ENCODE data around the gene BAK1.
"Not testable (repeated sequence)": the region's sequence is repeated elsewhere in the genome, so short reads cannot be mapped to it uniquely, and the experiment has no call there.

Gene BAK1

DNA sequence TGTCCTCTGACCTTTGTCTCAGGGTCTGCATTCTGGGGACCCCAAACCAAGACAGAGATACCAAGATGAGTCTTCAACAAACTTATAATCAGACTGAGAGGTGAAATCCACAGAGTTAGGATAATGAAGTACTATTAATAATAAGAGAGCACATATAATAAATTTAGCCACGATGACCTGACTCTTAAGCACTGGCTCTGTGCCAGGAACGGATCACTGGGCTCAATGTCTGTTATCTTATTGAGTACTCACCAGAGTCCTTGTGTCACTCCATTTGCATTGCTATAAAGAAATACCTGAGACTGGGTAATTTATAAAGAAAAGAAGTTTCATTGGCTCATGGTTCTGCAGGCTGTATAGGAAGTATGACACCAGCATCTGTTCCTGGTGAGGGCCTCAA is 22.1 kb upstream of the BAK1 start:
- Histone ChIP-seq H3K4me3 (replicated peaks; ENCODE audit: insufficient read depth, low read length) (no peak overlapping the region), H3K27me3 (ENCODE audit: insufficient read depth, poor library complexity, severe bottlenecking) (no peaks in the 10 kb centered on the region), H3K27ac (replicated peaks) (no peak overlapping the region)
- TF ChIP-seq SPI1 (IDR thresholded peaks at IDR 0.05; ENCODE audit: borderline replicate concordance, low read depth) (no peak), POLR2AphosphoS5 (IDR thresholded peaks at IDR 0.05; ENCODE audit: low read depth) (no peak), GABPA (IDR thresholded peaks at IDR 0.05; ENCODE audit: low read depth) (no peak)
- no peak for DNase-seq (ENCODE audit: low read depth in 1 of 2, low spot score in 1 of 2)

DNA sequence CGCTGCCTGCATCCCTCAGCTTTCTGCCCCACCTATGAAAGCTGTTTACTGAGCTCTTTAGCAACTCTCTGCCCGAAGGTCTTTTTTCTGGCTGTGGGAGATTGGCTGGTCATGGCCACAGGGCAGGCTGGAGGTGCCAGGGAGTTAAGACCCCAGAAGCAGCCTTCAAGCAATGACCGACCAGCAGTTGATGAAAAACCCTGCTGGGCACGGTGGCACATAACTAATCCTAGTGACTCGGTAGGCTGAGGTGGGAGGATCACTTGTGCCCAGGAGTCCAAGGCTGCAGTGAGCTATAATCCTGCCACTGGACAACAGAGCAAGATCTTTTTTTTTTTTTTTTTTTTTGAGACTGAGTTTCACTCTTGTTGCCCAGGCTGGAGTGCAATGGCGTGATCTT is 20.7 kb upstream of the BAK1 start:
- TF ChIP-seq SPI1 (IDR thresholded peaks at IDR 0.05; ENCODE audit: borderline replicate concordance, low read depth): no peak
- TF ChIP-seq GABPA (IDR thresholded peaks at IDR 0.05; ENCODE audit: low read depth): no peak
- TF ChIP-seq, protein P1, sequence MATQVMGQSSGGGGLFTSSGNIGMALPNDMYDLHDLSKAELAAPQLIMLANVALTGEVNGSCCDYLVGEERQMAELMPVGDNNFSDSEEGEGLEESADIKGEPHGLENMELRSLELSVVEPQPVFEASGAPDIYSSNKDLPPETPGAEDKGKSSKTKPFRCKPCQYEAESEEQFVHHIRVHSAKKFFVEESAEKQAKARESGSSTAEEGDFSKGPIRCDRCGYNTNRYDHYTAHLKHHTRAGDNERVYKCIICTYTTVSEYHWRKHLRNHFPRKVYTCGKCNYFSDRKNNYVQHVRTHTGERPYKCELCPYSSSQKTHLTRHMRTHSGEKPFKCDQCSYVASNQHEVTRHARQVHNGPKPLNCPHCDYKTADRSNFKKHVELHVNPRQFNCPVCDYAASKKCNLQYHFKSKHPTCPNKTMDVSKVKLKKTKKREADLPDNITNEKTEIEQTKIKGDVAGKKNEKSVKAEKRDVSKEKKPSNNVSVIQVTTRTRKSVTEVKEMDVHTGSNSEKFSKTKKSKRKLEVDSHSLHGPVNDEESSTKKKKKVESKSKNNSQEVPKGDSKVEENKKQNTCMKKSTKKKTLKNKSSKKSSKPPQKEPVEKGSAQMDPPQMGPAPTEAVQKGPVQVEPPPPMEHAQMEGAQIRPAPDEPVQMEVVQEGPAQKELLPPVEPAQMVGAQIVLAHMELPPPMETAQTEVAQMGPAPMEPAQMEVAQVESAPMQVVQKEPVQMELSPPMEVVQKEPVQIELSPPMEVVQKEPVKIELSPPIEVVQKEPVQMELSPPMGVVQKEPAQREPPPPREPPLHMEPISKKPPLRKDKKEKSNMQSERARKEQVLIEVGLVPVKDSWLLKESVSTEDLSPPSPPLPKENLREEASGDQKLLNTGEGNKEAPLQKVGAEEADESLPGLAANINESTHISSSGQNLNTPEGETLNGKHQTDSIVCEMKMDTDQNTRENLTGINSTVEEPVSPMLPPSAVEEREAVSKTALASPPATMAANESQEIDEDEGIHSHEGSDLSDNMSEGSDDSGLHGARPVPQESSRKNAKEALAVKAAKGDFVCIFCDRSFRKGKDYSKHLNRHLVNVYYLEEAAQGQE (IDR thresholded peaks at IDR 0.05; ENCODE audit: insufficient replicate concordance, low read depth): no peak
- no peak for TF ChIP-seq POLR2AphosphoS5 (IDR thresholded peaks at IDR 0.05; ENCODE audit: low read depth)
- TF ChIP-seq, protein P2, sequence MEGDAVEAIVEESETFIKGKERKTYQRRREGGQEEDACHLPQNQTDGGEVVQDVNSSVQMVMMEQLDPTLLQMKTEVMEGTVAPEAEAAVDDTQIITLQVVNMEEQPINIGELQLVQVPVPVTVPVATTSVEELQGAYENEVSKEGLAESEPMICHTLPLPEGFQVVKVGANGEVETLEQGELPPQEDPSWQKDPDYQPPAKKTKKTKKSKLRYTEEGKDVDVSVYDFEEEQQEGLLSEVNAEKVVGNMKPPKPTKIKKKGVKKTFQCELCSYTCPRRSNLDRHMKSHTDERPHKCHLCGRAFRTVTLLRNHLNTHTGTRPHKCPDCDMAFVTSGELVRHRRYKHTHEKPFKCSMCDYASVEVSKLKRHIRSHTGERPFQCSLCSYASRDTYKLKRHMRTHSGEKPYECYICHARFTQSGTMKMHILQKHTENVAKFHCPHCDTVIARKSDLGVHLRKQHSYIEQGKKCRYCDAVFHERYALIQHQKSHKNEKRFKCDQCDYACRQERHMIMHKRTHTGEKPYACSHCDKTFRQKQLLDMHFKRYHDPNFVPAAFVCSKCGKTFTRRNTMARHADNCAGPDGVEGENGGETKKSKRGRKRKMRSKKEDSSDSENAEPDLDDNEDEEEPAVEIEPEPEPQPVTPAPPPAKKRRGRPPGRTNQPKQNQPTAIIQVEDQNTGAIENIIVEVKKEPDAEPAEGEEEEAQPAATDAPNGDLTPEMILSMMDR (IDR thresholded peaks at IDR 0.05; ENCODE audit: insufficient read depth, low read length): no peak
- H3K4me3 ChIP-seq (replicated peaks; ENCODE audit: insufficient read depth, low read length): no peak overlapping the region
- H3K27ac ChIP-seq (replicated peaks): no peak overlapping the region
- no peak for DNase-seq (ENCODE audit: low read depth in 1 of 2, low spot score in 1 of 2)
- no peaks in the 10 kb centered on the region for H3K27me3 ChIP-seq (ENCODE audit: insufficient read depth, poor library complexity, severe bottlenecking)

DNA sequence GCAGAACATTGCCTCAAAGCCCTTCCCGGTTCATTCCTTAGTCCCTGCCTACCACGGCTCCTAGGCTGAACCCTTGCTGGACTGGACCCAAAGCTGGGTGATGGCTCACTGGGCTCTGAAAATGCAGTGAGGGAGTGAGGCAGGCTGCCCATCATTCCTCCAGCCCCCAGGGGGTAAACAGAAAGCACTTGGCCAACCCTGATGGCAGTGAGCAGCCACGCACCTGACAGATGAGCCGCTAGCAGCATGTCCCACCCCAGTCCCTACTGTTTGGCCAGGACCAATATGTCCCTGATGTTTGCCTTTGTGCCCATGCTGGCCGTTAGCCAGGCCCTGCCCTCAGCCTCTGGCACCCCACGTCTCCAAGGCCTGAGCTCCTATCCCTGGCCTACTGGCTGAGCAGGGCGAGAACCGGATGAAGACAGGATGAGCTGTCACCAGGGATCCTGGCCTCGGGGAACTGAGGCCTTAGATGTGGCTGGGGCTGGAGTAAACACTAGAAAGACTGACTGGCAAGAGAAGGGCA is 19.4 kb upstream of the BAK1 start:
- no peak overlapping the region for H3K4me3 ChIP-seq (replicated peaks; ENCODE audit: insufficient read depth, low read length)
- TF ChIP-seq, protein P1 (IDR thresholded peaks at IDR 0.05; ENCODE audit: insufficient replicate concordance, low read depth): no peak
- TF ChIP-seq, protein P2 (IDR thresholded peaks at IDR 0.05; ENCODE audit: insufficient read depth, low read length): no peak
- TF ChIP-seq GABPA (IDR thresholded peaks at IDR 0.05; ENCODE audit: low read depth): no peak
- no peak for TF ChIP-seq POLR2AphosphoS5 (IDR thresholded peaks at IDR 0.05; ENCODE audit: low read depth)
- TF ChIP-seq SPI1 (IDR thresholded peaks at IDR 0.05; ENCODE audit: borderline replicate concordance, low read depth): no peak
- no peaks in the 10 kb centered on the region for H3K27me3 ChIP-seq (ENCODE audit: insufficient read depth, poor library complexity, severe bottlenecking)
- DNase-seq (ENCODE audit: low read depth in 1 of 2, low spot score in 1 of 2): no peak
- H3K27ac ChIP-seq (replicated peaks): no peak overlapping the region

DNA sequence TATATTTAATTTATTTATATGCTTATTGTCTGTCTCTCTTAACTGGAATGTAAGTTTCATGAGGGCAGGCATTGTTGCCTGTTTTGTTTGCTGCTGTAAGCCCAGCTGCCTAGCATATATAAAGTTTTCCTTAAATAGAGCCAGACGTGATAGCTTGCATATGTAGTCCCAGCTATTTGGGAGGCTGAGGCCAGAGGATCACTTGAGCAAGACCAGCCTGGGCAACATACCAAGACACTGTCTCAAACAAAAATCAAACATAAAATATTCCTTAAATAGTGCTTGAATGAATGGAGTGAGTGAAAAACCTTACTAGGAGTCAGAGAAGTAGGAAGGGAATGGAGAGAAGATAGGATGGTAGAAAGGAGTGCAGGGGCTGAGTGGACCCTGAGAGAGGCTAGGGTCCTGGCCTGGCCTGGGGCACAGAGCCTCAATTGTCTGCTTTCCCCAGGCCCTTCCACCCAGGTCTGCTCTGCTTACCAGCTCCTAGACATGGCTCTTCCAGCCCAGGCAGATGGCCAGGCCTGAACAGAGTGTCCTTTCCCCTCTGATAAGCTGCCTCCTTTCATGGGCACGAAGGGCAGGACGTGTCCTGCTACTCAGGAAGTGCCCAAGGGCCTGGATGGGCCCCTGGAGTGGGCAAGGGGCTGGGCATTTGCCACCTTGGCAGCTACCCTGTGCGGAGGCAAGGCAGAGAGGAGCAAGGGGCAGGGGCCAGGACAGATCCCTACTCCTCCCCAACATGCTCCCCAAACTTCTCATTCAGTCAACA is 17.7 kb upstream of the BAK1 start:
- Histone ChIP-seq H3K27me3 (ENCODE audit: insufficient read depth, poor library complexity, severe bottlenecking) (peaks cover 4% of the 10 kb centered on the region), H3K4me3 (replicated peaks; ENCODE audit: insufficient read depth, low read length) (no peak overlapping the region), H3K27ac (replicated peaks) (no peak overlapping the region)
- TF ChIP-seq SPI1 (IDR thresholded peaks at IDR 0.05; ENCODE audit: borderline replicate concordance, low read depth): no peak
- TF ChIP-seq POLR2AphosphoS5 (IDR thresholded peaks at IDR 0.05; ENCODE audit: low read depth): no peak
- TF ChIP-seq, protein P1 (IDR thresholded peaks at IDR 0.05; ENCODE audit: insufficient replicate concordance, low read depth): no peak
- no peak for DNase-seq (ENCODE audit: low read depth in 1 of 2, low spot score in 1 of 2)

DNA sequence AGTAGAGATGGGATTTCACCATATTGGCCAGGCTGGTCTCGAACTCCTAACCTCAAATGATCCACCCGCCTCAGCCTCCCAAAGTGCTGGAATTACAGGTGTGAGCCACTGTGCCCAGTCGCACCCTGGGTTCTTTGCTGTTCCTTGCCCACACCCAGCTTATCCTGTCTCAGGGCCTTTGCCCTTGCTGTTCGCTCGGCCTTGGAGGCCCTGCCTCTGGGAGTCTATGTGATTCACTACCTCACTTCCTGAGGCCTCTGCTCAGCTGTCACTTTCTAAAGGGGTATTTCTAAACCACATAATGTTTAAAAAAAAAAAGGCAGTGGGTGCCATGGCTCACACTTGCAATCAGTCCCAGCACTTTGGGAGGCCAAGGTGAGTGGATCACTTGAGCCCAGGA is 16.8 kb upstream of the BAK1 start:
- DNase-seq (ENCODE audit: low read depth in 1 of 2, low spot score in 1 of 2); H3K27me3 ChIP-seq (ENCODE audit: insufficient read depth, poor library complexity, severe bottlenecking); H3K27ac ChIP-seq (replicated peaks); H3K4me3 ChIP-seq (replicated peaks; ENCODE audit: insufficient read depth, low read length): not testable (repeated sequence)

All from HL-60 (cell line).